Epithelial cell of proximal tubule (primary cell): ENCODE data around the gene AIG1. TPM values are rescaled to one million over a fixed set of nuclear protein-coding genes. Genes with fewer than 3 reads are reported as not detected.

ENCODE experiments used
- DNase-seq: peaks from one replicate; pipeline ENCODE4 v3.0.0-alpha.2; 2011; ENCODE audit warnings: low read depth
- H3K4me3 ChIP-seq: 2 replicates; pipeline ENCODE4 v1.5.1; 2011; ENCODE audit warnings: low read depth, mild to moderate bottlenecking, low read length
- CTCF ChIP-seq: conservative IDR thresholded peaks from 2 replicates; pipeline ENCODE4 v1.5.1; 2012; ENCODE audit warnings: low read depth, mild to moderate bottlenecking, low read length
- total RNA-seq: library from RNA; depleted of rRNA; stranded (reverse); fragments of >200 nt; gene quantifications from 2 replicates; pipeline ENCODE4 v1.2.3, GENCODE V29; 2015

The AIG1 gene
- total RNA-seq, 1 donor from 2014 or later: 40.8 TPM

- no peak overlapping the region for H3K4me3 ChIP-seq
- no peak for TF ChIP-seq CTCF
- DNase-seq: no peak
Measured at GRCh38 chr6:143055213-143055612, 5.5 kb upstream of the AIG1 start.

GRCh38 chr6:143055891-143056290, 4.8 kb upstream of the AIG1 start:
- no peak overlapping the region for H3K4me3 ChIP-seq
- DNase-seq: no peak
- TF ChIP-seq CTCF: no peak

- no peak for TF ChIP-seq CTCF
- H3K4me3 ChIP-seq: no peak overlapping the region
- DNase-seq: no peak
Measured at GRCh38 chr6:143058987-143059386, 1.7 kb upstream of the AIG1 start.

GRCh38 chr6:143059663-143060353, 881 bp upstream of the AIG1 start:
- TF ChIP-seq CTCF: no peak

GRCh38 chr6:143060354-143060805, 309 bp upstream of the AIG1 start:
- no peak for DNase-seq
- H3K4me3 ChIP-seq: peak overlapping the region; percentile 83
- peak; percentile 15 for TF ChIP-seq CTCF

More at GRCh38 chr6:143059663-143060353, 881 bp upstream of the AIG1 start:
- peak; percentile 64 for DNase-seq
- H3K4me3 ChIP-seq: peak overlapping the region; percentile 83

GRCh38 chr6:143061597-143062385, 1.1 kb downstream of the AIG1 start:
- H3K4me3 ChIP-seq: peak overlapping the region; percentile 83
- TF ChIP-seq CTCF: no peak
- DNase-seq: no peak

- H3K4me3 ChIP-seq: no peak overlapping the region
- DNase-seq: no peak
- no peak for TF ChIP-seq CTCF
Measured at GRCh38 chr6:143062551-143062950, 1.9 kb downstream of the AIG1 start.
